ENCODE data around the gene MMP12.
"Not testable (repeated sequence)": the region's sequence is repeated elsewhere in the genome, so short reads cannot be mapped to it uniquely, and the experiment has no call there.

The MMP12 gene

GRCh38 chr11:102874852-102875251 is at the start of gene MMP12:
TSS of gene MMP12 (minus strand) at chr11:102874982. CDS start at chr11:102874937, 45 bp downstream.
- DNase-seq = no peak

DNA sequence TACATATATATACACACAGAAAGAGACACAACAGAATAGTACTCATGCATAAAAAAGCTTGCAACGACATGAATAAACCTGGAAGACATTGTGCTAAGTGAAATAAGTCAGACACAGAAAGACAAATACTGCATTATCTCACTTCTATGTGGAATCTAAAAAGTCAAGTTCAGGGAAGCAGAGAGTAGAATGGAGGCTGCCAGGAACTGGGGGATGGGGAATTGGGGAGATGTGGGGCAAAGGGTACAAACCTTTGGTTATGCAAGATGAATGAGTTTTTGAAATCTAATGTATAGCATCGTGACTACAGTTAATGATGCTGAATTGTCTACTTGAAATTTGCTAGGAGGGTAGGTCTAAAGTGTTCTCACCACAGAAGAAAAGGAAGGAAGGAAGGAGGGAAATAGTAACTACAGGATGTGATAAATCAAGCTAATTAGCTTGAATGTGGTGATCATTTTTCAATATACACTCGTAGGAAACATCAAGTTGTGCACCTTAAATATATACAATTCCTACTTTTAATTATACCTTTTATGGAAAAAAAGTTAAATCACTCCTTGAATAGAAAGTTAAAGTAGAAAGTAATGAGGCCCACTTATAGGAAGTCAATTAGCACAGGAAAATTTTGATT is 46.9 kb upstream of the MMP12 start:
- no peak for DNase-seq

GRCh38 chr11:102920118-102920684 is 45.4 kb upstream of the MMP12 start:
- no peak for DNase-seq

DNA sequence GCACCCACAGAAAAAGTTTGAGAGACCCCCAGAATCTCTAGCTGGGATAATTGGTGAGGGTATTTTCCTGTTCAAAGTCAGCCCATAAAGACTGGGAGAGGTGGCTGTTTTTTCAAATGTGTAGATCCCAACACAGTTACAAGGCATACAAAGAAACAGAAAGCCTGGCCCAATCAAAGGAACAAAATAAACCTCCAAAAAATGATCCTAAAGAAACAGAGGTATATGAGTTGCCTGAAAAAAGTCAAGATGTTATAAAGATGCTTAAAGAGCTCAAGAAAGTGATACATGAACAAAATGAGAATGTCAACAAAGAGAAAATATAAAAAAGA is 40.2 kb upstream of the MMP12 start:
- DNase-seq = no peak

GRCh38 chr11:102914238-102915043 is 39.7 kb upstream of the MMP12 start:
- DNase-seq = no peak

GRCh38 chr11:102912482-102912830 is 37.7 kb upstream of the MMP12 start:
- no peak for DNase-seq

- no peak for DNase-seq
Measured at GRCh38 chr11:102911758-102912481, 37.1 kb upstream of the MMP12 start.

GRCh38 chr11:102905848-102906247 is 31.1 kb upstream of the MMP12 start:
- DNase-seq = not testable (repeated sequence)

- not testable (repeated sequence) for DNase-seq
Measured at GRCh38 chr11:102903895-102904294, 29.1 kb upstream of the MMP12 start.

DNA sequence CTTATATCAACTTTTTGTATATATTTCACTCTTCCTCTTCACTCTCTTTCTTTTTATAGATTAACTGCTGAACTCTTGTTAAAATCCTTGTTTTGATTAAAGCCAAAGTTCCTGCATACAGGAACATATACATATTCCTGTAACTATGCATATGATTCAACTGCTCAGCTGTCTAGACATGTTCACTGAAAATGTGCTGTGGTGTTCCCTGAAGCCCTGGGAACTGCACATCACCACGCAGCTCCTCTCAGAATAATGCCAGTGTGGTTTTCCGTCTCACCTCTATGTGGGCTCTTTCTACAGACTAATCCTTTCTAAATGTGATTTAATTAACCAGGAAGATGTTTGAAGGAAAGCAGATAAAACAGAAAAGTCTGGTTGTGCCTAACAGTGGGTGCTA is 25.6 kb upstream of the MMP12 start:
- no peak for DNase-seq

DNA sequence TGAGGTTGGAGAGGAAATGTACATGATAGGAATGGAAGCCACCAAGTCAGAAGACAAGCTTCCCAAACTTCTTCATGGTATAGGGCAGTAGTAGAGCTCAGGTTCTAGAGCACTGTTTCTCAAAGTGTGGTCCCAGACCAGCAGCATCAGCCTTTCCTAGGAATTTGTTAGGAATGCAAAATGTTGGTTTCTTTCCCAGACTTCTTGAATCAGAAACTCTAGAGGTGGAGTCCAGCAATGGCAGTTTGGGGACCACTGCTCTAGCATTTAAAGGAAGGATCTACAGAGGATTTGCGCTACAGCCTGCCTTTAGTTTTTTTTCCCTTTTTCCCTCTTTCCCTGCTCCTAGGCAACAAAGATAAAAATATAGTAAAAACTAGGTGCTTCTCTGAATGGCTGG is 17.0 kb upstream of the MMP12 start:
- DNase-seq = no peak

DNA sequence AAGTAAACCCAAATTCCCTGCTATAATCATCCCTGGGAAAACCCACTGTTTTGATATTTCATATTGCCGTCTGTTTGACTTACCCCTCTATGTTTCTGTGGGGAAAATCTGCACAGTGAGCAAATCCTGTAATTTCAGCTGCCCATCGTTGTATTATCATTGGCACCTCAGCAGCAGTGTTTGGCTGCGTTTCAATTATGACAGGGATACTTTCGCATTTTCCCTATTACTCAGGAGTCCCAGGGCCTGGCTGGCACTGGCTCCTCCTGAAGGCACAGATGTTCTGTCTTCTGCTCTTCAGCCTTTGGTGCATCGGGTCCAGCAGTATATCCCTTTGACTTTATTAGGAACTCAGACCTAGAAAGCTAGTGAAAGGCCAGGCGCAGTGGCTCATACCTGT is 12.2 kb upstream of the MMP12 start:
- DNase-seq = no peak

DNA sequence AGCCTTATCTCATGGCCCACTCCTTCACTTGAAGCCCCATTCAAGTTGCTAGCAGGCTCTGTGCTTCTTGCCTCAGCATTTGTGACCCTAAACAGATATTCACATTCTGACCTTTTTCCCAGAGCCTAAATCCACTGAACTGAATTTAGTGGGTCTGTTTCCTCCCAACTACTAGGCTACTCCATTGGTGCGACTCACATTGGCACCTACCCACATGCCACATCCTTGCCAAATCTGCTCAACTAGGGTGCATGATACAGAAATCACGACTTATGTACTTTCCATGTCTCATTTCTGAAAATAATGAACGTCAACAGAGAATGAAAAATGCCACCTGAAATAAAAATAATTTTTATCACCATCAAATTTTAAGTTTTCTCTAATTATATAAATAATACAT is 8.4 kb upstream of the MMP12 start:
- no peak for DNase-seq

DNA sequence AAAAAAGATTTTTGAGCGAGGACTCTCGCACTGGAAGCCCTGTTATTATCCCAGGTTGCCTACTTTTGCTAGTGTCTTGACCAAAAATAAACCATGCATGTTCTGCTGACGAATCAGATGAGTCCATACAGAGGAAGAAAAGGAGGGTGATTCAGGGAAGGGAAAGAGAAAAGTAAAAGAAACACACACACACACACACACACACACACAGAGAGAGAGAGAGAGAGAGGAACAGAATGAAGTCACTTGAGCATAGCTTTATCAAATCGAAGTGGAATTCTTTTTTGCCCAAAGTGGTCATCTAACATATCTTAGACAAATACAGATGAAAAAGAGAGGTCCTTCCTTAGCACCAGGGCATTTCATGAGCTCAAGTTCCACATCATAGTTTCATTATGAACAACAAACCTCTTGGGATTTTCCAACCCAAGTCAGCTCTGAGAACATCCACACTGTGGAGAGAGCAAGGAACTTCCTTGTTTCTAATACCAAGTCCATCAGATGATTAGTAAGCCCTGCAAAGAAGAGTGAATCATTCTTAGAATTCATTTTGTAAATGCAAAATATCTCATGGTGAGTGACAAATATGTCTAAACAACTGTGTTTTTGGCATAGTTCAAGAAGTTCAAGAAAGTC is 7.7 kb upstream of the MMP12 start:
- DNase-seq = no peak

- DNase-seq = no peak
Measured at GRCh38 chr11:102879801-102880200, 5.0 kb upstream of the MMP12 start.

DNA sequence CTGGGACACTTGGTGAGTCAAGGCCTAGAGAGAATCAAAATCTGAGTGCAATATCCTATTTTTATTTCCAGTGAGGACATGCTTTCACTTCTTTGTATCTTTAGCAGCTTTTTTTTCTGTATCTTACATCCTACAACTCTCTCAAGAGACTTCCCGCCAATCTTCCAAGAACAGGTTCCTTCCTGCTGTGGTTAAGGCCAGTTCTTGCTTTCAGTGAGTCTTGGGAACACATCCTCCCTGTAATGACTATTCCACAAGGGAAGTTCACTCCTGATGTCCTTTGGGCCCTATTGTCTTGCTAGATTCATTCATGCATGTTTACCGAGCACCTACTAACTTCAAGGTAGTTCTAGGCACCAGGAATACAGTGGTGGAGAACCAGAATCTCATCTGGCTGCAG is 3.8 kb upstream of the MMP12 start:
- DNase-seq = no peak

- not testable (repeated sequence) for DNase-seq
Measured at GRCh38 chr11:102869354-102869964, 5.3 kb downstream of the MMP12 start.

GRCh38 chr11:102868339-102868738 is 6.4 kb downstream of the MMP12 start:
- DNase-seq = no peak

DNA sequence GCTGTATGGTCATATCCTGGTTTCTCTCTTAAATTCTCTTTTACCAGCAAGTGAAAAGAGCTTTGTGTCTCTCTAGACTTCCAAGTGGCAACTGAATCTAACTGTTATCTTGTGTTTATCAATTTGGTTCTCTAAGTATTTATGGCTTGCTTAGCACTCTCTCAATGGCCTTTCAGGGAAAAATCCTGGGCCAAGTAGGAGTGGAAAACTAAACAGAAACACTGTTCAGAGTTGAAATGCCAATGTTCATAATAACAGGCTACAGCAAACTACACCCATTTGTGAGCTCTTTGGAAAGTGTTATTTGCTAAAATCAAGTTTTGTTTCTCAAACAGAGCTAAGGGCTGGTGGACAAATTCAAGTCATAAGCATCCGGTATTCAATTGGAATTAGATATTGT is 10.1 kb downstream of the MMP12 start:
- no peak for DNase-seq

DNA sequence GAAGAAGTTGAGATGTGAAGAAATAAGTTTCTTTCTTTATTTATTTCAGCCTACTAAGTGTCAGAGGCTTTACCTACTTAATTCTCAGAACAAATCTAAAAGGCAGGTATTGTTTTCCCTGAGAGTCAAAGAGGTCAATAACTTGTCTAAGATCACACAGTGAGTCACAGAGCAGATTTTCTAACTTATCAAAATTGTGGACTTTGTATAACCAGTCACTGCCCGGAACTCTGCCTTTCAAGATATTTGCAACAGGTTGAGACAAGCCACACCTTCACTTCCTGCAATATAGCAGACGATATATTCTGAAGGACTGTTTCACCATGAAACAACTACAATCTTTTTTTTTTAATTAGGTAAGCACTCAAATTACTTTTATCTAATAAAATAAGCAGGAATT is 20.8 kb downstream of the MMP12 start:
- DNase-seq = no peak

DNA sequence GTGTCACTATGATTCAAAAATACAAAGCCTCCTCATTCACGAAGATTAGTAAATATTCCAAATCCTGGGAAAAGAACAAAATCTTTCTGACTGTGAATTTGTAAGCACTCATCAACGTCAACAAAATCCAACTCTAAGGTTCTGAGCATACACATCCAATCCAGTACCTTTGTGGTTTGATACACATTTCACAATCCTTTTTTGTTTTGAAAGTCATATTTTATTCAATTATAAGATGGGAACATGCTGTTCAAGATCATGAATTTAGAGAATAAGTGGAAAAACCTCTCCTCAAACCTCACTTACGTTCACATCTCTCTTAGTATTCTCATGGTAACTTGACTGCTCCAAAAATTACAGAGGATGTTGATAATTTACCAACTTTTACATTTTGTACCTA is 21.7 kb downstream of the MMP12 start:
- no peak for DNase-seq

- no peak for DNase-seq
Measured at GRCh38 chr11:102850973-102851745, 23.6 kb downstream of the MMP12 start.

All from activated T-cell treated with anti-CD3 and anti-CD28 coated beads for 4 hours (primary cell).